ENCODE results near the gene ULK3.
"Not testable (repeated sequence)": the region's sequence is repeated elsewhere in the genome, so short reads cannot be mapped to it uniquely, and the experiment has no call there.

ULK3 gene, protein sequence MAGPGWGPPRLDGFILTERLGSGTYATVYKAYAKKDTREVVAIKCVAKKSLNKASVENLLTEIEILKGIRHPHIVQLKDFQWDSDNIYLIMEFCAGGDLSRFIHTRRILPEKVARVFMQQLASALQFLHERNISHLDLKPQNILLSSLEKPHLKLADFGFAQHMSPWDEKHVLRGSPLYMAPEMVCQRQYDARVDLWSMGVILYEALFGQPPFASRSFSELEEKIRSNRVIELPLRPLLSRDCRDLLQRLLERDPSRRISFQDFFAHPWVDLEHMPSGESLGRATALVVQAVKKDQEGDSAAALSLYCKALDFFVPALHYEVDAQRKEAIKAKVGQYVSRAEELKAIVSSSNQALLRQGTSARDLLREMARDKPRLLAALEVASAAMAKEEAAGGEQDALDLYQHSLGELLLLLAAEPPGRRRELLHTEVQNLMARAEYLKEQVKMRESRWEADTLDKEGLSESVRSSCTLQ

DNA sequence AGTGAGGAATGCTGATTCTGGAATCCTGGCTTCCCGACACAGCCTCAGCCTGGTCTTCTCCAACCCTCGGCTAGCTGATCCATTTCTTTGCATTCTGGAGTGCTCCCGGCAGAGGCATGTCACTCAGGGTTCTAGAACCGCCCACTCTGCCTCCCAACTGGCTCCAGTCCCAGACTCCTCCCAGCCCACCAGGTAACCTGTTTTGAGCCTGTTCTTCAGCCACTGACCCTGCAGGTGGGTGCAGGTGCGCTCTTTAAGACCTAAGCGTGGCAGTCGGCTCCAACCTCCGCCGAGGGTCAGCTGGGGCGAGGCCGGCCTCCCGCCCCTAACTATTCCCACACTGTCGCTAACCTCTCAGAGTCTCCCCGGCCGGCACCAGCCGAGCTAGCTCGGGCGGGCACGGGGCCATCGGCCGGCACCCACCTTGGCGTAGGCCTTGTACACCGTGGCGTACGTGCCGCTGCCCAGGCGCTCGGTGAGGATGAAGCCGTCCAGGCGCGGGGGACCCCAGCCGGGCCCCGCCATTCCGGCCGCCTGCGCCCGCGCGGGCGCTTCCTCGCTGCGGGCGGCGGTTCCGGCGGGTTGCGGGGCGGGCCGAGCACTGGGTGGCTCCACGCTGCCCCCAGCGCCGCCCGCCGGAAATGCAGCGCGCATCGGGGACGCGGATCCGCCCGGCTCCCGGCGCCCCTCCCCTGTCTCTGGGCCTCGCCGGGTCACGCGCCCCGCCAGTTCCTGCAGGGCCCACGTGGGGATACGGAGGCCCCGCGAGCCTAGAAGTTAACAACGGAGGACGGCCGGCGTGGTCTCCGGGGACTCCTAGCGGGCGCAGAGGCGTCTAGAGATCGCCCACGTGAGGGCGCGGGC lies at the start of gene ULK3:
Gene ULK3 (minus strand): TSS at position 576 of the 864 bp plus-strand sequence. CDS start 51 bp downstream, at position 525.
- no peak for FAIRE-seq

DNA sequence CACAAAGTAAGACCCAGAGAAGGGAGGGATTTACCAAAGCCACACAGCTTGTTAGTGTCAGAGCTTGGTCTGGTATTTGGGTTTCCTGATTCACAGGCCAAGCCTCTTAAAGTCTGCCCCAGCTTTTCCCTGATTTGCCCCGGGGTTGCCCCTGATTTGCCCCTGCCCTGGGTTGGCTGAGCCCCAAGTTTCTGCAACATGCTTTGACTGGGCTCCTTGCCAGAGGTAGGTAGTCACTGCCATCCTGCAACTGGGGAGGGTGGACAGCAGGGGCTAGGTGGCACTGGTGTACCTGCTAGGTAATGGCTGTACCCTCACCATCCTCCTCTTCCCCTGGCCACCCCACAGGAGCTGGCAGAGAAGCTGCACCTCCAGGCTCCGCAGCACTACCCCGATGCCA lies 49.4 kb upstream of the ULK3 start:
- no peak for FAIRE-seq

DNA sequence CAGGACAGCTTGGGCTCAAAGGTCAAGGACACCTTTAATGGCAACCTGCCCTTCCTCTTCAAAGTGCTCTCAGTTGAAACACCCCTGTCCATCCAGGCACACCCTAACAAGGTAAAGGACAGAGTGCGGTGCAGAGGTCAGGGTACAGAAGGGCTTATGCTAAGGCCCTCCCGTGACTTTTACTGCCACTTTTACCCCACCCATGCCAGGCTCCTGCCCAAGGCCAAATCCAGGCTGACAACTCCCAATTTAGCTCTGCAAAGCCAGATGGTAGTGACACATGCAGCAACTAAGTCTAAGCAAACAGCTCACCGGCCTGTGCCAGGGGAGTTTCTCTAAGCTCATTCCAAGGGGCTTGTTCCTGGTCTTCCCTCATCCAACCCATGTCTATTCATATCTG lies 48.5 kb upstream of the ULK3 start:
- FAIRE-seq: no peak

DNA sequence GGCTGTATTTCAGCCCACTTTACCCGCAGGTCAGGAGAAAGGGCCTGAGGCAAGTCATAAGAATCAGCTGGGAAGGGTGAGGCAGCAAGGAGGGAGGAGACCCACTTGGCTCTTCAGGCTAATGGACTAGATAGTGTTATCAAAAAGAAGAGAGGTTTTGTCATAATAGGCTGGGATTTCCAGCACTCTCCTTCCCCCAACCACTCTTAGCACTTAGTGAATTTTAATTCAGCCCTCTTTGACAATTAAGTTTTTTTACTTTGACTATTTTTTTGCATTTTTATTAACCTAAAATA lies 47.7 kb upstream of the ULK3 start:
- no peak for FAIRE-seq

DNA sequence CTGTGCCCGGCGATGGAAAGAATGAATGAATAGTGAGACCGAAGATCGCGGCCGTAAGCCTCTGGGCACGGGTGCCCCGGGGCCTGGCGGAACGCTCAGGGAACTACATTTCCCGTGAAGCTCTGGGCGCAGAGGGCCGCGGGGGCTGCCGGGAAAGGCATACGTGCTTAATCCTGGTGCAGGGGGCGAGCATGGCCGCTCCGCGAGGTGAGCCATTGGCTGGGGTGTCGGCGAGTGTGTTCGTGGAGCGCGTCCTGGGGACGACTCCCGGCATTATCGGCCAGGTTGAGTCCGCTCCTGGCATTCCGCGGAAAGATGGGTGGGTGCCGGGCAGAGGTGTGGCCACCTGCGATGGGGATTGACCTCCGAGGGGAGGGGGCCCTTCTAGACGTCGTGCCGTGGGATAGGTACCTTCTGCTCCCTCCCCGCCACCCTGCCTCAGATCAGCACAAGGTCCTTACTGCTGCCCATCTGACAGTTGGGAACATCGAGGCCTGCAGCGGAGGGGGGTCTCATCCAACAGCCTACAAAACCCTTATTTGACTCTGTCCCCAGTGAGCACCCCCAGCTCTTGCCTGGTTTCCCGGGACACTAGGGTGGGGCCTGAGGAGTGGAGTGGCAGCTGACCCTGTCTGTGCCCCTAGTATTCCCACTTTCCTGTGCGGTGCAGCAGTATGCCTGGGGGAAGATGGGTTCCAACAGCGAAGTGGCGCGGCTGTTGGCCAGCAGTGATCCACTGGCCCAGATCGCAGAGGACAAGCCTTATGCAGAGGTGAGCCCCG lies 47.1 kb upstream of the ULK3 start, which contains the start of gene MPI:
Gene MPI (plus strand): TSS at position 160 of the 782 bp plus-strand sequence. CDS start 32 bp downstream, at position 192.
- no peak for FAIRE-seq

DNA sequence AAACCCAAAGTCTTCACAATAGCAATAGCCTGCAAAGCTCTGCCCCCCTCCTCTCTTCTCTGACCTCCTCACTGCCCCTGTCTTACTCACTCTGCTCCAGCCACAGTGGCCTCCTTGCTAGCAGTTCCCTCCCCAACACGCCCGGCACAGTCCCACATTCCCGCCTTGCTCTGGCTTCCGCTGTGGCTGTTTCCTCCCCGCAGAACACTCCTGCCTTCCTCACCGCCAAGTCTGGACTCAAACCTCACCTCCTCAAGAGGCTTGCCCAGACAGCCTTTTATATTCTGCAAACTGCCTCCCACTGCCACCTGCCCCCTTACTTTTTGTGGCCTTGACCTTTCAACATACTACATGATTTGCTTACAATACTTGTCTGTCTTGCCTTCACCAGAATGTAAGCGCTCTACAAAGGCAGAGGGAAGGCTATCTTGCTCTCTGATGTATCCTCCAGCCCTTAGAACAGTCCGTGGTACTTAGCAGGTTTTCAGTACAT lies 46.5 kb upstream of the ULK3 start:
- FAIRE-seq: no peak

DNA sequence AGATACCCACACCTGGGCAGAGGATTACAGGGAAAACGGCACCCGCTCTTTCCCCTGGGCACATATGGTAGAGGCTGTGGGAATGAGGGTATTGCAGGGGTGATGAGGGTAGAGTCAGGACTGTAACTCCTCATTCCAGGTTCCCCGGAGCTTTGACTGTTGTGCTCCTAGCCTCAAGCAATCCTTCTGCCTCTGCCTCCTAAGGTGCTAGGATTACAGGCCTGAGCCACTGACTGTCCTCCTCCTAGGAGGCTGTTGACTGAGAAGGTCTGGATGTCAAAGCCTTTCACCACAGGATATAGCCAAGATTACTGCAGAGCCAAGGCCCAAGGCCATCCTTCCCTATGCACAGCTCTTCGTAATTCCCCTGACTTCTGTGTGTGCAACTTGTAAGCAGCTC lies 45.8 kb upstream of the ULK3 start:
- no peak for FAIRE-seq

DNA sequence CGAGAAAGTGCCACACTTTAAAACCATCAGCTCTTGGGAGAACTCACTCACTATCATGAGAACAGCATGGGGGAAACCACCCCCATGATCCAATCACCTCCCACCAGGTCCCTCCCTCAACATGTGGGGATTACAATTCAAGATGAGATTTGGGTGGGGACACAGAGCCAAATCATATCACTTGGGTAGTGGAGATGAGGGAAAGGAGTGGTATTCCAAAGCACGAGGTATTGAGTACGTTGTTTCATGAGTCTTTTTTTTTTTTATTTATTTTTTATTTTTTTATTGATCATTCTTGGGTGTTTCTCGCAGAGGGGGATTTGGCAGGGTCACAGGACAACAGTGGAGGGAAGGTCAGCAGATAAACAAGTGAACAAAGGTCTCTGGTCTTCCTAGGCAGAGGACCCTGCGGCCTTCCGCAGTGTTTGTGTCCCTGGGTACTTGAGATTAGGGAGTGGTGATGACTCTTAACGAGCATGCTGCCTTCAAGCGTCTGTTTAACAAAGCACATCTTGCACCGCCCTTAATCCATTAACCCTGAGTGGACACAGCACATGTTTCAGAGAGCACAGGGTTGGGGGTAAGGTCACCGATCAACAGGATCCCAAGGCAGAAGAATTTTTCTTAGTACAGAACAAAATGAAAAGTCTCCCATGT lies 44.7 kb upstream of the ULK3 start:
- FAIRE-seq: not testable (repeated sequence)

DNA sequence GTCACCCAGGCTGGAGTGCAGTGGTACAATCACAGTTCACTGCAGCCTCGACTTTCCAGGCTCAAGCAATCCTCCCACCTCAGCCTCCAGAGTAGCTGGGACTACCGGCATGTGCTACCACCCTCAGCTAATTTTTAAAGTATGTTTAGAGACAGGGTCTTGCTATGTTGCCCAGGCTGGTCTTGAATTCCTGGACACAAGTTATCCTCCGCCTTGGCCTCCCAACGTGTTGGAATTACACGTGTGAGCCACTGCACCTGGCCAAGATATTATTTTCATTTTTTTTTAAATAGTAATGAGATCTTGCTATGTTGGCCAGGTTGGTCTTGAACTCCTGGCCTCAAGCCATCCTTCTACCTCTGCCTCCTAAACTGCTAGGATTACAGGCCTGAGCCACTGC lies 42.5 kb upstream of the ULK3 start:
- FAIRE-seq: no peak

DNA sequence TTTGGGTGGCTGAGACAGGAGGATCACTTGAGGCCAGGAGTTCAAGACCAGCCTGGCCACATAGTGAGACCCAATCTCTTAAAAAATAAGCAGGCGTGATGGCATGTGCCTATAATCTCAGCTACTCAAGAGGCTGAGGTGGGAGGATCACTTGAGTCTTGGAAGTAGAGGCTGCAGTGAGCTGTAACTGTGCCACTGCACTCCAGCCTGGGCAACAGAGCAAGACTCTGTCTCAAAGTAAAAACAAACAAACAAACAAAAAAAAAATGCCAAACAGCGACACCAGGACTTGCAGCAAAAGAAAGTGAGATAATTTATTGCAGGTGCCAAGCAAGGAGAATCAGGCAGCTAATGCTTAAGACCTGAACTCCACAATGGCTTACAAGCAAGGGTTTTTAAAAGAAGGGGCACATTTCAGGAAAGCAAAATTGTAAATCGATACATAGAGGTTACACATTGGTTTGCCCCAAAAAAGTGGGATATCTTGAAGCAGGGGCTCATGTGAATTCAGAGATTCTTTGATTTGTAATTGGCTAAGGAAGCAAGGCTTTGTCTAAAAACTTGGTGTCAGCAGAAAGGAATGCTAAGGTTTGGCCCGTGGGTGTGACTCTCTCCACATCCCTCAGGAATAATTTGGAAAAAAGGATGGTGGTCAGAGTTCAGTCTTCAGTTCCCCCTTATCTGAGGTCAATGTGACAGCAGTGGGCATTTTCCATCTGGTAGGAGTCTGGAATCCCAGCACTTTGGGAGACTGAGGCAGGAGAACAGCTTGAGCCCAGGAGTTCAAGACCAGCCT lies 41.7 kb upstream of the ULK3 start:
- no peak for FAIRE-seq

DNA sequence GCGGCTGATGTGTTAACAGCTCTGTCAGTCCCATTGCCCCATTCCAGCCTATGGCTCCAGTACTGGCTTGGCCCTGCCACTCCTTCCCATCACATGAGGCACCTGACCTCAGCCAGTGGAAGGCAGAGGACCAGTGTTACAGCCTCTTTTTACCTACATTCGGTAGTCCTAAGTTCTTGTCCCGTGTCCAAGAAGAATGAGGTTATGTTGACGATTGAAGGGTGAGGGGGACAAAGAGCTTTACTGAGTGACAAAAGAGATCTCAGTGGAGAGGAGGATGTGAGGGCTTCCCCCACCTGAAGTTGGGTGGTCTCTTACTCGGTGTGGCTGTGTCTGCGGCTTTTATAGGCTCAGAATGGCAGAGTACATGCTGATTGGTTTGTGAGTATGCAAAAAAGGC lies 39.6 kb upstream of the ULK3 start:
- FAIRE-seq: no peak

DNA sequence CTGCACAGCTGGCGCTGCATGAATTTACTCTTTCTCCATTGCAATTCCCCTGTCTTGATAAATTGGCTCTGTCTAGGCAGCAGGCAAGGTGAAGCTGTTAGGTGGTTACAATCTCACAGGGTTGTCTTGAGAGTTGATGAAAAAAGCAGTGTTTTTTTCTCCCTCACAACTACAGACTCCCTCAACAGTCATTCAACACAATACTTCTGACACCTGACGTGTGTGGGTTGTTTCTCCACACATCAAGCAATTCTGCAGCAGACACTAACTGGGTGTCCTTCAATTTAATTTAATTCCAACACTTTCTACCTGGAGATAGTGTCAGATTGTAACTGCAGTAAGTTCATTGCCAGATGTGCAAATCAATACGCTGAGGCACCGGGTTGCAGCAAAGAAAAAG lies 35.3 kb upstream of the ULK3 start:
- FAIRE-seq: no peak

DNA sequence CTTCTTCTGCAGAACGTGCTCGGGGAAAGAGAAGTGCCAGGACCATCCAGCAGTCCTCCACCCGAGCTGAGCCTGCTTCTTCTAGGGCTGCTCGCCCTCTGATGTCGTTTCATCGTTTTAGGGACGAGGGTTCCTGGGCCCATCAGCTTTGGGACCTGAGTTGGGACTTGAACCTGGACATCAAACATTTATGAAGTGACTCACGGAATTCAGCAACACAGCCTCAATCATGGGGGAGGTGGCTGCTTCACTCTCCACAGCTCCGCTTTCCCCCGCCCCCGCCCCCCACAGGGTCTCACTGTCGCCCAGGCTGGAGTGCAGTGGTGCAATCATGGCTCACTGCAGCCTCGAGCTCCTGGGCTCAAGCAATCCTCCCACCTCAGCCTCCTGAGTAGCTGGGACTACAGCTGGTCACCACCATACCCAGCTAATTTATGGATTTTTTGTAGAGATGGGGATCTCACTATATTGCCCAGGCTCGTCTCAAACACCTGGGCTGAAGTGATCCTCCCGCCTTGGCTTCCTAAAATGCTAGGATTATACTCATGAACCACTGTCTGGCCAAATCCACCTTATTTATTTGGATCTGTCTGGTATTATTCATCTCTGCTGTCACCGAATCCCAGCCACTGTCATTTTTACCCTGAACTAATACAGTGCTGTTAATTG lies 30.9 kb upstream of the ULK3 start:
- no peak for FAIRE-seq

DNA sequence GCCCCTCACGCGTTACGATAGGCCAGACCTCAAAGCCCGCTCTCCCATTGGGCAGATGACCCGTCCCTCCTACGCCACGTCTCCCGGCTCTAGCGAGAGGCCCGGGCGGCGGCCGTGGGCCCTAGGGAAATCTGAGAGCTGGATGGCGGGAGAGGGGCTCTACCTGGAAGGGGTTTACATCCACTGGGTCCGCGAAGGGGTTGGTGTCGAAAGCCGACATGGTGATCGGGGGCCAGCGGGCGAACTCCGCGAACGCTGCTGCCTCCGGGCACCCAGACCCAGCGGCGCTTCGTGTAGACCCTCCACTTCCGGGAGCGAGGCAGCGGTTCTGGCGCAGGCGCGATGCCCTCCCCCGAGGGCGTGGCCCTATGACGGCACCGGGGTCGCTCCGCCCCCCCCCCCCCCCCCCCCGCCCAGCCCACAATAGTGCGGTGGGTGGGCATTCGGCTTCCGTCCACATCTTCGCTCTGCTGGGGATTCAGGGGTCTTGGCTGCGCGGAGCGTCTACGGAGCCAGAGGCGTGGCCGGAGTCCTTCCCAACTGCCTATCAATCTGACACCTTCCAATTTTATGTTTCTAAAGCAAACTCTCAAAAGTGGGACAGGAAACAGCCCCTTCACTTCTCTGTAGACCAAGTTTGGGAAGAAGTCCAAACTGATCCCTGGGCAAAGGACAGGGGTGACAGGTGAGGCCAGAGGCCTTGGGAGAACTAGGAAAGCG lies 30.2 kb upstream of the ULK3 start, which contains the start of gene SCAMP2:
Gene SCAMP2 (minus strand): TSS at position 330 of the 720 bp plus-strand sequence. CDS start 110 bp downstream, at position 220.
- no peak for FAIRE-seq

DNA sequence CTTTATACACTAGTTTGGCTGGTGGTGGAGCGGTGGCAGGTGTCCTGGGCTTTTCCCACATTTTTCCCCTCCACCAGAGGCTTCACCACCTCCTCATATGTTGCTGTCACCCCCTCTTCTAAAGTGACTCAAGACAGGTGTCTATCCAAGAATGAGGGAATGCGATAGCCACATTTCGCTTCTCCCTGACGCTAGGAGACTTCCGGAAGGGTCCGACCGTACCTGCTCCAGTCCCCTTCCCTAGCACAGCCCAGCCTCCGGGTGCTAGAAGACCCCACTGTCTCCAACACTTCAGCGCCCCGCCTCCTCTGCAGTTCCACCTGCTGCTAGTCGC lies 29.7 kb upstream of the ULK3 start:
- no peak for FAIRE-seq

DNA sequence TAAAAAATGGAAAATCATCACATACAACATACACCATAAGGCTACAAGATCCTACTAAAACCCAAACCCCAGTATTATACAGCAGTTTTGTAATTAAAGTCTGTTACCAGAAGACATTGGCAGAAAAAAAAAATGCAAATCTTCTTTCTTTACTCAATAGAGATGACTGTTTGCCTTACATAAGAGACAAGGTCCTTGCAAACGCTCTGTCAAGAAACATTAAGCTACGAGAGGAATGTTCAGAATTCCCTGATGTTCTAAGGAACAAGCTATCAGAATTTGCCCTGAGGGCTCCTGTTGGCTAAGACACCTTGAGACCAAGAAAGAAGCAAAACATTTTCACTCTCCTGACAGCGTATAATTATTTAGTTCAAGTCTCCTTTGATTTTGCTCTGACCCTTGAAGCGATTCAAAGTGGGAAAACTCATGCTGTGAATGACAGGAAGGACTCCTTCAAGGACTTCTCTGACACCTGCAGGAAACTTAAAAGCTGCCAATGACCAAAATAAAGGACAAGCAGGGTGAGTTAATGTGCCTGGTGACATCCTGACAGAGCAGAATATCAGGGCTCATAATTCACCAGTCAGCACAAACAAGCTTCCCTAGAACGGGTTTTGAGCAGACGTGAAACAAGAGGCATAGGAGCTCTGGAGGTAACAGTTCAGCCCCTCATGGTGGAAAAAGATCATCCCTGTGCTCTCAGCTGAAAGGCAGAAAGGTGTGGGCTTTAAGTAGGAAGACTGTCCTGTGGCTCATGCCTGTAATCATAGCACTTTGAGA lies 27.7 kb upstream of the ULK3 start:
- no peak for FAIRE-seq

DNA sequence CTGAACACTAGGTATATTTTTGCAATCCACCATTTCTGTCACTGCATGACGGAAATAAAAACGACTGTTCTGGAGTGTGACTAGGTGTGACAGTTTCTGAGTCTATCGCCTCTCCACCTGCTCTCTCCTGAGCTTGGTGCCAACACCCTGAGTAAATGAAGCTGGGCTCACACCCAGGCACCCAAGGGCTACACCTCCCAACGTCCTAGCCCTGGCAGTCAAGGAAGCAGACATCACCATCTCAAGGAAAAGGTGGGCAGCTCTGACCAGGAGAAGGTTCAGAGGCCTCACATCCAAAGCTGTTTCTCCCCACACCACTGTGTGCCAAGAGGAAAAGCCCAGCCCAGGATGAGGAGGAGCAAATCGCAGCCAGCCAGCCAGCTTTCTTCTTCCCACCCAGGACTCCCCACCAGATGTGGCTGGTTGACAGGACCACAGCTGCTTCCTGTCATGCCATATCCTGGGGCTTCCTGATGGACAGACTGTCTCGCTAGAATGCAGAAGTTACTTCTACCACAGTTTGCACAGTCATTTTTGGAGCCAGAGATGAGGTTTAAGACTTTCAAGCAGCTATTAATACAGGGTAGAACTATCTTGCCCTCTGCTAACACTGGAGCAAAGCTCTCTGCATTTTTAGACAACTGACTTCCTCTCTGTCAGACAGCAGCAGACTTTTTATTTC lies 26.9 kb upstream of the ULK3 start:
- FAIRE-seq: no peak

DNA sequence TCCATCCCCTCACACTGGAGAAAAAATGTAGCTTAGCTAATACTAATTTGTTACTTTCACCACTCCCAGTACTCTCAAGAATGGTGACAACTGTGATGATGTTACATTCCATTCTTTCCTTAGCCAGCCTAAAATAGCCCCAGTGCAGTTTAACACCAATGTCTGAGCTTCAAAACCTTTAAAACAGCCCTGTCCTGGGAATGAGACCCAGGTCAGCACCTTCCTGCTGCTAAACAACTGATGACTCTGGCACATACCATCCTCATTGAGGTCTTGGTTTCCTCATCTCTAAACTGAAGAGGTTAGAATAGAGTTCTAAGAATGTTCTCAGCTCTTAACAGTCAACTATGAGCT lies 26.4 kb upstream of the ULK3 start:
- no peak for FAIRE-seq

DNA sequence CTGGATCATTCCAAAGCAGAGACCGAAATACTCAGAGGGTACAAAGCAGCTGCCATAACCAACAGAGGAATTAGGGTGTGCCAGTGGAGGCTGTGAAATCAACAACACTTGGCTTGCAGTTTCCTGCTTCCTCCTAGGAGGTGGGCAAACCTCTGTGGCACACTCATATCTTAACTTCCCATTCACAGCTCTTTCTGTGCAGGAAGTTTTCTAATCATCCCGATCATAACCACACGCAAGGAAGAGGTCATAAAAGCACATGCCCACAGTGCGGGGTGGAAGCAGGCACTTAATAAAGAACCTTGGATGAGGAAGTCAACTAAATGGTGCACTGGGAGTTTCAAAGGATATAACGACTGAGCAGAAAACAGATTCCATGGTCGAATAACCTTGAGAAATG lies 25.1 kb upstream of the ULK3 start:
- FAIRE-seq: no peak

All from A204.1 (cell line).